GM10266 (cell line): ENCODE data around the gene C6orf58.

Experiments
- DNase-seq: peaks from one replicate; pipeline ENCODE4 v3.0.0; 2012; ENCODE audit errors: extremely low spot score
- CTCF ChIP-seq: IDR thresholded peaks from 2 replicates; pipeline ENCODE4 v1.5.1; 2012; ENCODE audit warnings: mild to moderate bottlenecking, low read depth; ENCODE audit not compliant: control insufficient read depth, insufficient read depth; ENCODE audit errors: missing control alignments

Gene C6orf58

DNA sequence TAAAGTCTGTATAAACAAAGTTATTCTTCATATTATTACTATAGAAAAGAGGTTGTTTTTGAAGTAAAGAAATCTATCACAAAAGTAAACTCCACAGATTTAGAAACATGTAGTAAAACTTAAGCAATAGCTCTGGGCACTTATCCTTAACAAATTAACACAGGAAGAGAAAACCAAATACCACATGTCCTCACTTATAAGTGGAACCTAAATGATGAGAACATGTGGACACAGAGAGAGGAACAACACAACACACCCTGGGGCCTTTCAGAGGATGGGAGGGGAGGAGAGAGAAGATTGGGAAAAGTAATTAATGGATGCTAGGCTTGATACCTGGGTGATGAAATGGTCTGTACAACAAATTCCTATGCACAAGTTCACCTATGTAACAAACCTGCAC lies 57.2 kb downstream of the C6orf58 start:
- TF ChIP-seq CTCF, result no peak
- no peak for DNase-seq

DNA sequence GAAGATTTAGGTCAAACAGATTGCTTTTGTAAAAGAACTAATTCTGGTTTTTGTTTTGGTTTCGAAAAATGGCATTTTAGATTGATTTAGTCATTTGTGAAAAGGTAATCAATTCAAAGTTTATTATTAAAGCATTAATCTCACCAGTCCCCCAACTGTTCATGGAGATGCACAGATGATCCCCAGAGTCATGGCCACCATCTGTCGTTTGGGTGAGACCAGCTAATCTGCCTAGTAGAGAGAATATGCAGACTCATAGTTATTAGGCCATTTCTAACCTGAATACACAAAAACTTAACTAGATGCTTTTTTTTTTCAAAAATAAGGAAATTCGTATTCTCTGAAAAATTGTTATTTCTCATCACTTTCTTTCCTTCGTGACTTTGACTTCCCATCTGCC lies 58.1 kb downstream of the C6orf58 start:
- TF ChIP-seq CTCF, result no peak

GRCh38 chr6:127637830-127638409 lies 60.9 kb downstream of the C6orf58 start:
- DNase-seq, result no peak
- no peak for TF ChIP-seq CTCF

More for the DNA sequence above, 58.1 kb downstream of the C6orf58 start:
- no peak for DNase-seq
